OCI-M1 (cell line): ENCODE measurements around the gene POU2AF3.

Source experiments
- DNase-seq: peaks from one replicate; lab custom pipeline; 2025; lab: John Stamatoyannopoulos, UW

Gene POU2AF3

GRCh38 chr11:111353776-111354600, 55.6 kb downstream of the POU2AF3 start:
- DNase-seq = no peak

- no peak for DNase-seq
These were observed 56.2 kb downstream of the POU2AF3 start for GRCh38 chr11:111354601-111354891.

GRCh38 chr11:111355101-111355500, 56.8 kb downstream of the POU2AF3 start:
- no peak for DNase-seq

GRCh38 chr11:111355956-111356659, 57.8 kb downstream of the POU2AF3 start:
- no peak for DNase-seq

GRCh38 chr11:111356660-111357048, 58.3 kb downstream of the POU2AF3 start:
- DNase-seq = no peak

GRCh38 chr11:111357150-111358037, 59.0 kb downstream of the POU2AF3 start:
- DNase-seq = no peak
